HG03108 (cell line): ENCODE results near the gene GRID2.
"Not testable (repeated sequence)": the region's sequence is repeated elsewhere in the genome, so short reads cannot be mapped to it uniquely, and the experiment has no call there.

ENCODE experiments used
- ATAC-seq: cut with Tn5 transposase; IDR thresholded peaks from one replicate; pipeline ENCODE4 v1.9.1; 2021; ENCODE audit warnings: moderate library complexity; ENCODE audit not compliant: unreplicated experiment

The GRID2 gene

GRCh38 chr4:92305148-92305877 is 1.5 kb downstream of the GRID2 start:
- no peak for ATAC-seq

- no peak for ATAC-seq
Measured at GRCh38 chr4:92305878-92306520, 2.2 kb downstream of the GRID2 start.

- ATAC-seq = no peak
Measured at GRCh38 chr4:92307181-92307580, 3.4 kb downstream of the GRID2 start.

DNA sequence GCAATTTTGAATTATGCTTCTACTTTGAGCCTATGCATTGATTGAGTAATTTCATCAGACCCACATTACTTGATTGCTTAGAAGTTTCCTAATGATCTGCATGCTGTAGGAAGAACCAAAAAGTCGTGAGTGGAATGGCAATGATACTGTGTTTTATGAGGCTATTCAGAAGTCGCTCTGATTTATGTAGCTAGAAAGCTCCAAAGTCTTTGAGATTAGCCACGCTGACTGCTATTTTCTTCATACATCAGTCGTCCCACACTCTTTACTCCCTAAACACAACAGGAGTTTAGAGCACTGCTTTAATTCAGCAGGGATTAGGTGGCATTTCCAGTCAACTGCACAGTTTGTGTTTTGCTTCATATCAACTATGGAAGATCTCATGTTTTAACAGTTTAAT is 4.1 kb downstream of the GRID2 start:
- ATAC-seq = no peak

GRCh38 chr4:92317047-92317446 is 13.3 kb downstream of the GRID2 start:
- ATAC-seq = no peak

DNA sequence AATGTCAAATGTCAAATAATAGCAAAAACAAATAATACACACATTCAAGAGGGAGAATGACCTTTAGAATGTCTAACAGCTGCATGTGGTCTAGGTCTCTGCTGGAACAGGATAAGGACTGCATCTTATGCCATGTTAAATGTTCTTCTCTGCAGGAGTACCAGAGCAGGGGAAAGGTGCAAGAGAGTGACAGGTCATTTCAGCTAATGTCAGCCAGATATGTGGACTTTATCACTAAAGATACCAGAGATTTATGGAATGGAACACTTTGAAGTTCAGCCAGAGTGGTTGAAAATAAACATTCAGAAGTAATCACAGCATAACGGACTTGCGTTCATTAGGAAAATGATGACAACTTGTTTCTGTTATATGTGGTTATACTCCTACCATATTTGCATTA is 24.3 kb downstream of the GRID2 start:
- no peak for ATAC-seq

- ATAC-seq = no peak
Measured at GRCh38 chr4:92333016-92333415, 29.2 kb downstream of the GRID2 start.

DNA sequence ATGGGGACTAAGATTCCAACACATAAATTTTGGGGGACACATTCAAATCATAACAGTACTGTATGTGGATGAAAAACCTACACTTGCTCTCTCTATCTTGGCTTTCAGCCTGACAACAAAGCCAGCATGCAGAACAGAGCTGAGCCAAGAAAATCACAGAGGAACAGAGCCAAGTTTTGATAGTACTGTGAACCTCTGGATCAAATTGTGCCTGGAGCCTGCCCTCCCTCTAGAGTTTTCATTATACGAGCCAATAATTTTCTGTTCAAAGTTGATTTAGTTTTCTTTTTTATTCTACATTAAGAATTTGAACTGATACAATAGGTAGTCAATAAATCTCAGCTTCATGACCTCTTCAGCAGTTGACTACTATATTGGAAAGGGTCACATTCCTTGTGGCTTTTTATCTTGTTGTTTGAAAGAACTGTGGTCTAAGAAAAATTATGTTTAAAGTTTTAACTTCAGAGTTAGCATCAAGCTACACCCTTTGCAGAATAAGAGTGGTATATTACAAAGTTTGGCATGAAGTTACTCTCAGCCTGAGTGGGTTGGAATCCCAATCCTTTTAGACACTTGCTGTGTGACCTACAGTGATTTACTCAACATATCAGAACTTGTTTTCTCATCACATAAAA is 31.1 kb downstream of the GRID2 start:
- ATAC-seq = no peak

DNA sequence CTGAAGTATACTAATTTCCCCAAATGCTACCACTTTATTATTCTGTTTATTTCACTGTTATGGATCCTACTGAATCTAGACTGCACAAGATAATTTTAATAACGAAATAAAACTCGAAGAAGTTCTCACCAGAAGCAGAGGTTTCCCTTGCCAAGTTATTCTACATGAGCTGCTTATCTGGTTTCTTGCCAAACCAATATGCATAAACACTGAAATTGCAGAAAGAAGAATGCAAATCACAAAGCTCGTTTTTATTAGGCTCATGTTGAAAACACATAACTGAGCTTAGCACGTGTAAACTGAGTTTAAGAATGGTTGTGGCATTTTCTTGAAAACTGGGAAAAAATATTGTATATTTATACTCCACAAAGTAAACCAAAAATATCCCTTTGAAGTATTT is 35.9 kb downstream of the GRID2 start:
- ATAC-seq = no peak

DNA sequence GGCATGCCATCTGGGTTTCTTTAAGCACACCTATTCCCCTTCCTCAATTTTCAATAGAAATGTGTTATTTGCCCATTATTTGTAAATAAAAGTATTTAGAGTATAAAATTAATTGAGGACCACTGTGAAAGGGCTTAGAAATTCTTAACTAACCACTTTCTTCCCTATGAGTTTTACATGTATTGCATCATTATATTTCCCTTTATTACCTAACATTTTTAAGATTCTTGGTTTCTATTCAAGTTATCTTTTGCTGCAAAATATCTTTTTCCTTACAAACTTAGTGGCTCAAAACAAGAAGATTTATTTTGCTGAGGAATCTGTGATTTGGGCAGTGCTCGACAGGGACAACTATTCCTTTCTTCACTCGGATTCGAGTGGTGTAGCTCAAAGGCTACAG is 40.5 kb downstream of the GRID2 start:
- ATAC-seq = no peak

- no peak for ATAC-seq
Measured at GRCh38 chr4:92346289-92346688, 42.5 kb downstream of the GRID2 start.

GRCh38 chr4:92357966-92358365 is 54.2 kb downstream of the GRID2 start:
- ATAC-seq = no peak

GRCh38 chr4:92359491-92359890 is 55.7 kb downstream of the GRID2 start:
- no peak for ATAC-seq

GRCh38 chr4:92362028-92362427 is 58.3 kb downstream of the GRID2 start:
- no peak for ATAC-seq

DNA sequence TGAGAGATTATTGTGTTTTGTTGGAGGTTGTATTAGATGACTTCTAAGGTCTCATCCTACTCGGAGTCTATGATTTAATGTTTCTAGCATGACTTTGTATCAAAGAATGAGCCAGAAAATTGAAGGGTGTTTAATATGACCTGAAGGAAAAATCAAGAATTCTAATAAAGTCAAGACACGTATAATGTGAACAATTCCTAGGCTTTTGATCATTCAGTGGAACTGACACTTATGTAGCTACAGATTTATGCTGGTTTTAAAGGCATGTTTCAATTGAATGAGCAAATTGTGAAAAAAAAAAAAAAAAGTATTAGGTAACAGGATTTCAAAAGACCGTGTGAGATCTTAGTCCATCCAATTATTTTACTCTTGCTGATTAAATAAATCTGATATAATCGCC is 64.9 kb downstream of the GRID2 start:
- no peak for ATAC-seq

- ATAC-seq = no peak
Measured at GRCh38 chr4:92381616-92382015, 77.8 kb downstream of the GRID2 start.

DNA sequence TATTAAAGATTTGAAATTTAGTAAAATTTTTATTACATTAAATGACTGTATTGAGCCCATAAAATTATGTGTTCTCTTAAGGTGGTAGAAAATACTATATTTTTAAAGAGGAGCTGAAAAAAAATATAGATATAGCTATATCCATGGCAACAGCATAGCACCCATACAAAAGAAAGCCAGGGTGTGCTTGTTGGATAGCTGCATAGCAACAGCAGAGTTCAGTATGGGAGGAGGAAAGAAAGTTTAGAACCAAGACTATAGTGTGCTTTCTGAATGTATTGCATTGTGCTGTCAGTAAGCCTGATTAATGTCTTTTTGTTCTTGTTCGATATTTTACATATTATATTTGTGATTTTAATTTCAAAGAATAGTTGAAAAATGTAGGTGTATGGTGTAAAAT is 78.4 kb downstream of the GRID2 start:
- no peak for ATAC-seq

GRCh38 chr4:92387459-92388069 is 83.8 kb downstream of the GRID2 start:
- ATAC-seq = peak; percentile 76

GRCh38 chr4:92399032-92399431 is 95.3 kb downstream of the GRID2 start:
- no peak for ATAC-seq

DNA sequence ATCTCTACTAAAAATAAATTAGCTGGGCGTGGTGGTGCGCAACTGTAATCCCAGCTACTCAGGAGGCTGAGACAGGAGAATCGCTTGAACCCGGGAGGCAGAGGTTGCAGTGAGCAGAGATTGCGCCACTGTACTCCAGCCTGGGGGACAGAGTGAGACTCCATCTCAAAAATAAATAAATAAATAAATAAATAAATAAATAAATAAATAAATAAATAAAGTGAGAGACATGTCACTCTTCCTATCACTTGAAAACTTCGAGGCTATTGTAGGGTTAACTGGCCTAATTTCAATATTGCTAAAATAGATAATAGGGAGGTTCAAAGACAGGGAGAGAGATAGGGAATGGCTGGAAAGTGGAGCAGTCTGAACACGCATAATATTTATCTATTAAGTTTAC is 99.8 kb downstream of the GRID2 start:
- ATAC-seq = not testable (repeated sequence)

GRCh38 chr4:92406488-92406887 is 102.7 kb downstream of the GRID2 start:
- no peak for ATAC-seq

- ATAC-seq = no peak
Measured at GRCh38 chr4:92421920-92422319, 118.2 kb downstream of the GRID2 start.
